ENCODE measurements around the gene GNAL. TPM values are rescaled to one million over a fixed set of nuclear protein-coding genes. Genes with fewer than 3 reads are reported as not detected.

GNAL gene
- total RNA-seq, 4 donors from 2014 or later: 4.4 to 35.4 (median 9.1) TPM

DNA sequence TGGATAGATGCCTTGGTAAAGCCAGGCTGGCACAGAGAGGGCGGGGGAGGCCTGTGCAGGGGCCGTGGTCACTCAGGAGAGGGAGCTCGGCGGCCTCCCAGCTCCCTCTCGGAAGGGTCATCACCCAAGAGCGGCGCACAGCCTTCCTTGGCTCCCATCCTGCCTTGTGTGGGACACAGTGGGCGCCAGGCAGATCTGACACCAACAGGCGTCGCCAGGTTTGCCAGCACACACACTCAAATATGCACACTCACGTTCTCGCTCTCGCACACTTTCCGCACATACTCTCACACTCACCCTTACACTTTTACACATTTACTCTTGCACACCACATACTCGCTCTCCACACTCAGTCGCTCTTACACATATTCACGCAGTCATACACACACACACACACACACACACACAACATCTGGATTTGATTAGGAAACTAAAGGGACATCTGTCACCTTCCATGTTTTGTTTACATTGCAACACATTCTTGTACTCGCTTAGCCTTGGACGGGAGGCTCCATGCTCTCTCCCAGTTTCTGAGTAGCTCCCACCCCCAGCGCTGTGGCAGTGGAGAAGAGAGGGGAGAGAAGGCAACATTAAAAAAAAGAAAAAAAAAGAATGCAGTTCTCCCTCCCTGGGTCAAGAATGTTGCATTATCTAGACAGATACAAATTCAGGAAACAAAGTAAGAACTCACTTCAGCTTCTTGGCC is 172.7 kb downstream of the GNAL start:
- H3K4me3 ChIP-seq: no peak overlapping the region
- DNase-seq (no peak), ATAC-seq (no peak)
- intact Hi-C loops (cut with DNase I; ENCODE audit: low total_unique reads): loop anchor here (5.0 kb wide), 1 partner anchor 46 kb away; the partner anchor contains the start of gene MPPE1
- H3K27me3 ChIP-seq: no peaks in the 10 kb centered on the region
- peak overlapping the region; percentile 90 to 99 (median 96) for H3K27ac ChIP-seq
- peaks cover 16 to 28% of the 10 kb centered on the region in 2 donors for H3K4me1 ChIP-seq
- no peaks in the 10 kb centered on the region for H3K36me3 ChIP-seq
- no peaks in the 10 kb centered on the region for H3K9me3 ChIP-seq
- in situ Hi-C loops (cut with MboI; ENCODE audit: low sequenced_read_pairs in 4 of 4): loop anchor here in 1 of 4 donors (25.0 kb wide), 1 partner anchor 674 kb away; no protein-coding TSS in a partner anchor
- TF ChIP-seq, protein P1, sequence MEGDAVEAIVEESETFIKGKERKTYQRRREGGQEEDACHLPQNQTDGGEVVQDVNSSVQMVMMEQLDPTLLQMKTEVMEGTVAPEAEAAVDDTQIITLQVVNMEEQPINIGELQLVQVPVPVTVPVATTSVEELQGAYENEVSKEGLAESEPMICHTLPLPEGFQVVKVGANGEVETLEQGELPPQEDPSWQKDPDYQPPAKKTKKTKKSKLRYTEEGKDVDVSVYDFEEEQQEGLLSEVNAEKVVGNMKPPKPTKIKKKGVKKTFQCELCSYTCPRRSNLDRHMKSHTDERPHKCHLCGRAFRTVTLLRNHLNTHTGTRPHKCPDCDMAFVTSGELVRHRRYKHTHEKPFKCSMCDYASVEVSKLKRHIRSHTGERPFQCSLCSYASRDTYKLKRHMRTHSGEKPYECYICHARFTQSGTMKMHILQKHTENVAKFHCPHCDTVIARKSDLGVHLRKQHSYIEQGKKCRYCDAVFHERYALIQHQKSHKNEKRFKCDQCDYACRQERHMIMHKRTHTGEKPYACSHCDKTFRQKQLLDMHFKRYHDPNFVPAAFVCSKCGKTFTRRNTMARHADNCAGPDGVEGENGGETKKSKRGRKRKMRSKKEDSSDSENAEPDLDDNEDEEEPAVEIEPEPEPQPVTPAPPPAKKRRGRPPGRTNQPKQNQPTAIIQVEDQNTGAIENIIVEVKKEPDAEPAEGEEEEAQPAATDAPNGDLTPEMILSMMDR (IDR thresholded peaks at IDR 0.05 in 4 of 5, conservative IDR thresholded peaks at IDR 0.05 in 1 of 5): no peak
- TF ChIP-seq POLR2A (IDR thresholded peaks at IDR 0.05): no peak

DNA sequence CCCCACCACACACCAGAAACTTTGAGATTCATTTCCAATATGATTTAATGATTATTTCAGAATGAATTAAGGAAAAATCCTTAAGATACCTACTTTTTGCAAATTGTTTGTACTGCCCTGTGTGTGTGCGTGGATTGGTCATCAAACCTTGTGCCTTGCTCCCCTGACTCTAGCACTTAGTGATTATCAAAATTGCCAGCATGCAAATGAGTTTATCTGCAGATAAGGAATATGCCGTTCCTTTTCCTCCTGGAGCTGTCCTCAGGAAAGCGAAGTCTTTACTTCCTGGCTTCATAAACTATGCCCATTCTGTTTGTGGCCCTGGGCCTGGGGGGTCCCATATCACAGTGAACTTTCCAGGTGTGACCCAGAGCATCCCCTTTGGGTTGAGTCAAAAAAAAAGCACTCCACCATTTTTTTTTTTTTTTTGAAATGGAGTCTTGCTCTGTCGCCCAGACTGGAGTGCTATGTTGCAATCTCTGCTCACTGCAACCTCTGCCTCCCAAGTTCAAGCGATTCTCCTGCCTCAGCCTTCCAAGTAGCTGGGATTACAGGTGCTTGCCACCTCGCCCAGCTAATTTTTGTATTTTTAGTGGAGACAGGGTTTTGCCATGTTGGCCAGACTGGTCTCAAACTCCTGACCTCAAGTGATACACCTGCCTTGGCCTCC is 173.5 kb downstream of the GNAL start:
- intact Hi-C loops (cut with DNase I; ENCODE audit: low total_unique reads) (loop anchor here (5.0 kb wide), 1 partner anchor 45 kb away; the partner anchor contains the start of gene MPPE1), in situ Hi-C loops (cut with MboI; ENCODE audit: low sequenced_read_pairs in 4 of 4) (loop anchor here in 1 of 4 donors (25.0 kb wide), 1 partner anchor 675 kb away; no protein-coding TSS in a partner anchor)
- no peak overlapping the region for H3K4me3 ChIP-seq
- ATAC-seq (no peak), DNase-seq (no peak)
- H3K4me1 ChIP-seq: peaks cover 13 to 25% of the 10 kb centered on the region in 2 donors
- H3K27me3 ChIP-seq: no peaks in the 10 kb centered on the region
- TF ChIP-seq, protein P1 (IDR thresholded peaks at IDR 0.05 in 4 of 5, conservative IDR thresholded peaks at IDR 0.05 in 1 of 5): no peak
- TF ChIP-seq POLR2A (IDR thresholded peaks at IDR 0.05): no peak
- no peaks in the 10 kb centered on the region for H3K36me3 ChIP-seq
- no peaks in the 10 kb centered on the region for H3K9me3 ChIP-seq
- H3K27ac ChIP-seq: peak overlapping the region; percentile 90 to 99 (median 96)

DNA sequence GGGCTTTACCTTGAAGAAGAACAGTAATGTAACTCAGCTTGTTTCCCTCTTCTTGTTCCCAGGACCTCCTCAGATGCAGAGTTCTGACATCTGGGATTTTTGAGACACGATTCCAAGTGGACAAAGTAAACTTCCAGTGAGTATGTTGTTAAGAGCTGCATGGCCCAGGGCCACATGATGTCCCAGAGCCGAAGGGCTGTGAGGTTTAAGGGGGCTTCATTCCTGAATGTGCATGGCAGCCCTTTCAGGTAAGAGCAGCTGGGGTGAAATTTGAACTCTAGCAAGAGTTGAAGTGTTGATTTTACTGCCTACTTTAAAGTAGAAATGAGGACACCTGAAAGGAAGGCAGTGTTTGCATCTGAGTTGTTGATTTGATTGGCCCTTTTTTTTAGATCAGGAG is 175.4 kb downstream of the GNAL start:
- in situ Hi-C loops (cut with MboI; ENCODE audit: low sequenced_read_pairs in 4 of 4): loop anchor here in 1 of 4 donors (25.0 kb wide), 1 partner anchor 677 kb away; no protein-coding TSS in a partner anchor

DNA sequence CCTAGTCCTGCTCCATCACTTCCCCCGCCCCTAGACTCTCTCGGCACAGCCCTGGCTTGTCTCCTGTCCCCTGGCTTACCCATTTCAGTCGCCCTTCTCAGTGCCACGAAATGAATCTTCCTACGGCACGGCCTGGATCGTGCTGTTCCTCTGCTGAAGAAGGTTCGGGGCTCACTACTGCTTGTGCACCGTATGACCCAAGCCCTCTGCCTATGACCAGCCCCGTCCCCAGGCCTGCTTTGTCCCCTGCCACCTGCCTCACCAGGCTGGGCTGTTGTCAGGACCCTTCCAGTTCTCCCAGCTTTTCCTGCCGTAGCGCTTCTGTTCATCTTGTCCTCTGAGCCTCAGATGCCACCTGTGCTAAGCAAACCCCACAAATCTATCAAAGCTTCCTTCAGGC is 176.0 kb downstream of the GNAL start:
- TF ChIP-seq POLR2A (IDR thresholded peaks at IDR 0.05): no peak
- TF ChIP-seq, protein P1 (IDR thresholded peaks at IDR 0.05 in 4 of 5, conservative IDR thresholded peaks at IDR 0.05 in 1 of 5): no peak
- Histone ChIP-seq H3K9me3 (no peaks in the 10 kb centered on the region), H3K27me3 (no peaks in the 10 kb centered on the region), H3K4me3 (no peak overlapping the region), H3K36me3 (peaks cover 0 to 23% of the 10 kb centered on the region in 2 donors), H3K4me1 (peaks cover 3 to 4% of the 10 kb centered on the region in 2 donors), H3K27ac (no peak overlapping the region)
- in situ Hi-C loops (cut with MboI; ENCODE audit: low sequenced_read_pairs in 4 of 4) (loop anchor here in 2 of 4 donors (5.0 to 25.0 kb wide), 2 partner anchors 128 to 678 kb away; no protein-coding TSS in a partner anchor), intact Hi-C loops (cut with DNase I; ENCODE audit: low total_unique reads) (no loop called here)
- ATAC-seq: no peak
- no peak for DNase-seq

More for the DNA sequence above, 175.4 kb downstream of the GNAL start:
- ATAC-seq (no peak), DNase-seq (no peak)
- Histone ChIP-seq H3K27ac (no peak overlapping the region), H3K4me1 (peaks cover 8 to 10% of the 10 kb centered on the region in 2 donors), H3K27me3 (no peaks in the 10 kb centered on the region), H3K9me3 (no peaks in the 10 kb centered on the region), H3K4me3 (no peak overlapping the region), H3K36me3 (peaks cover 0 to 17% of the 10 kb centered on the region in 2 donors)
- TF ChIP-seq, protein P1 (IDR thresholded peaks at IDR 0.05 in 4 of 5, conservative IDR thresholded peaks at IDR 0.05 in 1 of 5): no peak
- TF ChIP-seq POLR2A (IDR thresholded peaks at IDR 0.05): no peak
- intact Hi-C loops (cut with DNase I; ENCODE audit: low total_unique reads): loop anchor here (5.0 kb wide), 1 partner anchor 43 kb away; the partner anchor contains the start of gene MPPE1
